GM10266 (cell line): ENCODE data around the gene TMIGD2.
A peak's percentile ranks its signal among the peaks of the same experiment; 100 is the strongest.
"Not testable (repeated sequence)": the region's sequence is repeated elsewhere in the genome, so short reads cannot be mapped to it uniquely, and the experiment has no call there.

Source experiments
- DNase-seq: peaks from one replicate; pipeline ENCODE4 v3.0.0; 2012; ENCODE audit errors: extremely low spot score
- TF ChIP-seq, protein P1 (sequence below): IDR thresholded peaks from 2 replicates; pipeline ENCODE4 v1.5.1; 2012; ENCODE audit warnings: mild to moderate bottlenecking, low read depth; ENCODE audit not compliant: control insufficient read depth, insufficient read depth; ENCODE audit errors: missing control alignments

TMIGD2 gene

DNA sequence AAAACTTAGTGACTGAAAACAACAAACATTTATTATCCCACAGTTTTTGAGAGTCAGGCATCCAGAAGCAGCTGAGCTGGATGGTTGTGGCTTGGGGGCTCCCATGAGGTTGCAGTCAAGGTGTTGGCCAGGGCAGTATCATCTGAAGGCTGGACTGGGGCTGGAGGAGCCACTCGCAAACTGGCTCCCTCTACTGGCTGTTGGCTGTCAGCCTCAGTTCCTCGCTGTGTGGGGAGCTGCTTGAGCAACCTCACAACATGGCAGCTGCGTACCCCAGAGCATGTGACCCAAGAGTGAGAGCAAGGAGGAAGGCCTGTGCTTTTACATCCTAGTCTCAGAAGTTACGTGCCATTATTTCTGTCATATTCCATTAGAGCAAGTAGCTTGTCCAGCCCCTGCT, 45.6 kb downstream of the TMIGD2 start:
- no peak for DNase-seq
- TF ChIP-seq, protein P1, sequence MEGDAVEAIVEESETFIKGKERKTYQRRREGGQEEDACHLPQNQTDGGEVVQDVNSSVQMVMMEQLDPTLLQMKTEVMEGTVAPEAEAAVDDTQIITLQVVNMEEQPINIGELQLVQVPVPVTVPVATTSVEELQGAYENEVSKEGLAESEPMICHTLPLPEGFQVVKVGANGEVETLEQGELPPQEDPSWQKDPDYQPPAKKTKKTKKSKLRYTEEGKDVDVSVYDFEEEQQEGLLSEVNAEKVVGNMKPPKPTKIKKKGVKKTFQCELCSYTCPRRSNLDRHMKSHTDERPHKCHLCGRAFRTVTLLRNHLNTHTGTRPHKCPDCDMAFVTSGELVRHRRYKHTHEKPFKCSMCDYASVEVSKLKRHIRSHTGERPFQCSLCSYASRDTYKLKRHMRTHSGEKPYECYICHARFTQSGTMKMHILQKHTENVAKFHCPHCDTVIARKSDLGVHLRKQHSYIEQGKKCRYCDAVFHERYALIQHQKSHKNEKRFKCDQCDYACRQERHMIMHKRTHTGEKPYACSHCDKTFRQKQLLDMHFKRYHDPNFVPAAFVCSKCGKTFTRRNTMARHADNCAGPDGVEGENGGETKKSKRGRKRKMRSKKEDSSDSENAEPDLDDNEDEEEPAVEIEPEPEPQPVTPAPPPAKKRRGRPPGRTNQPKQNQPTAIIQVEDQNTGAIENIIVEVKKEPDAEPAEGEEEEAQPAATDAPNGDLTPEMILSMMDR: peak; percentile 29

DNA sequence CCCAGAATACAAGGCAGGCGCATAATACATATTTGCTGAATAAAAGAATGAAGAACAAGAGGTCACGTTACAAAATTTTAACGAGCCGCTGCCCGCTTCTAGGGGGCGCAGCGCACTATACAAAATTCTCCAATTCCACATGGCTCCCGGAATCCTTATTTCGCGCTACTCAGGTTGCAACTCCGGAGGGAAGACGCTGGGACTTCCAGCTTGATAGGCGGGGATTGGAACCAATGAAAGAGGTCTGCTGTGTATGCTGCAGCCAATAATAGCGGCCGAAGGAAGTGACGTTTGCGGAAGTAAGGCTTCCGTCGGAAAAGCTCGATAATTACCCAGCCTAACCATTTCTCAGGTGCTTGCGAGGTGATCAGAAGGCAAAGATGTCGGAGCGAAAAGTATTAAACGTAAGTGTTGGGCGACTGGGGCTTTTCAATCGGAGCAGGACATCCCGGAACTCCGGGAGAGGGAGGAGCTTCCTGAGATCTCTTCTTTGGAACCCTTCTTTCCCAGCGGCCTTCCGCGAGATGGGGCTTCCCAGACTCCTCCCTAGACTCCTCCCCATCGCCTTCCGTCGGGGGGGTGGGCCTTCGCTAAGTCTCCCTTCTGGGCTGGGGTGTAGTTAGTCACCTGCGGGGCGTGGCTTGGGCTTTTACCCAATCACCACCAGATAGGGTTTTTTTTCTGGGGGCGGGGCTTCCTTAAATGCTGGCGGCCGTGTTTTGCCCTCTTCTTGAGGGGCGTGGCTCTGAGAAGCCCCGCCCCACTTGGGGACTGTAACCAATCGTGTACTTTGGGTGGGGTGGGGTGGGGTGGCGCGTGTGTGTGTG, 55.2 kb downstream of the TMIGD2 start, which contains the start of gene YJU2:
TSS of gene YJU2 (plus strand) at position 314 of the 827 bp plus-strand sequence. CDS start at position 381, 67 bp downstream.
- TF ChIP-seq, protein P1: peak; percentile 58
- DNase-seq: peak; percentile 99

DNA sequence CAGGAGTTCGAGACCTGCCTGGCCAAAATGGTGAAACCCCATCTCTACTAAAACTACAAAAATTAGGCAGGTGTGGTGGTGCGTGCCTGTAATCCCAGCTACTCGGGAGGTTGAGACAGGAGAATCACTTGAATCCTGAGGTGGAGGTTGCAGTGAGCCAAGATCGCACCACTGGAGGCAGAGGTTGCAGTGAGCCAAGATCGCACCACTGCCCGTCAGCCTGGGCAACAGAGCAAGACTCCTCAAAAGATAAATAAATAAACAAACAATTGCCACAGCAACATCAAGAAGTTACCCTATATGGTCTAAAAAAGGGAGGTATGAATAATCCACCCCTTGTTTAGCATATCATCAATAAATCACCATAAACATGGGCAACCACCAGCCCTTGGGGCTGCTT, 56.3 kb downstream of the TMIGD2 start:
- DNase-seq: not testable (repeated sequence)
